ENCODE measurements around the gene G3BP1. TPM values are rescaled to one million over a fixed set of nuclear protein-coding genes. Genes with fewer than 3 reads are reported as not detected.

Gene G3BP1
- total and polyA plus RNA-seq, 9 of the 15 experiments (the other 6 are each of a cell fraction or from before 2014, with no cell fraction given) = 54.7 to 264 (median 105) TPM

DNA sequence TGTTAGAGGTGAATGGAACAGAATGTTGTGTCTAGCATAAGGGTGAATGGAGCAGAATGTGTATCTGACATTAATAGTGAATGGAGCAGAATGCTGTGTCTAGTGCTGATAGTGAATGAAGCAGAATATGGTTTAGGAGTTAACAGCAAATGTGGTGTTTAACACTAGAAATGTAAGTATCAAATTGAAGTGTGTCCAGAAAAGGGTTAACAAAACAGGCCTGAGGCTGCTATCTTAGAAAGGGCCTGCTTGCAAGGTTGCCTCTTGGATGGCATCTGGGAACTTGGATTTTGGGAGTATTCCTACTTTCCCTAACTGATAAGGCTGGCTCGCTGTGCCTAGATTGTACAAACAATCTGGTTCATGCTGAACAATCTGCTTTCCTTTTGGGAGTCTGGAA is 76.1 kb downstream of the G3BP1 start:
- no peaks in the 10 kb centered on the region for H3K79me2 ChIP-seq (ENCODE audit: control insufficient read depth, insufficient read depth, low read length)
- H3K27ac ChIP-seq (ENCODE audit: extremely low read depth, low read depth, low read length) = no peak overlapping the region
- no peaks in the 10 kb centered on the region for H3K36me3 ChIP-seq (ENCODE audit: control insufficient read depth, insufficient read depth, low read length)
- no peak for ATAC-seq
- H3K4me3 ChIP-seq = no peak overlapping the region
- in situ Hi-C loops (cut with MboI) (loop anchor here (25.0 kb wide), 1 partner anchor 289 kb away; no protein-coding TSS in a partner anchor), intact Hi-C loops (cut with micrococcal nuclease) (no loop called here)
- H4K20me1 ChIP-seq (replicated peaks; ENCODE audit: control insufficient read depth, insufficient read depth, low read length) = no peaks in the 10 kb centered on the region
- FAIRE-seq = no peak
- no peak for DNase-seq (ENCODE audit: extremely low read depth in 1 of 4, low spot score in 3 of 4)
- H3K9me1 ChIP-seq (ENCODE audit: control insufficient read depth, insufficient read depth, low read length) = no peaks in the 10 kb centered on the region
- POLR2A ChIA-PET = no interaction called here
- CTCF ChIA-PET (ENCODE audit: low intra/inter-chr PET ratio) = no interaction called here
- H3K4me1 ChIP-seq (replicated peaks in 1 of 2; ENCODE audit: control insufficient read depth in 2 of 2, insufficient read depth in 2 of 2, low read length in 2 of 2) = no peaks in the 10 kb centered on the region
- peaks cover 0 to 7% of the 10 kb centered on the region in 2 experiments; a peak in 1 of 5 replicates for H3K27me3 ChIP-seq (ENCODE audit: control insufficient read depth in 2 of 2, insufficient read depth in 2 of 2, low read length in 2 of 2)
- no TSS peak for BruUV-seq (replicated peaks)
- H3K9ac ChIP-seq (ENCODE audit: insufficient read depth in 1 of 2, low read depth in 2 of 2, low read length in 2 of 2) = no peak overlapping the region
- WGBS (ENCODE audit: insufficient coverage, low coverage, missing lambda C conversion rate) = 0% methylated on average over 1 of the region's 1 CpG
- H3K4me2 ChIP-seq (ENCODE audit: insufficient read depth, low read length) = no peak overlapping the region
- no peaks in the 10 kb centered on the region for H3K9me3 ChIP-seq (replicated peaks; ENCODE audit: control insufficient read depth, insufficient read depth, low read depth, low read length)
- H2AFZ ChIP-seq (ENCODE audit: low read depth, low read length) = no peak overlapping the region
- TF ChIP-seq PTBP1 (IDR thresholded peaks at IDR 0.05; ENCODE audit: low read depth, low read length) (no peak), ESRRA (IDR thresholded peaks at IDR 0.05; ENCODE audit: borderline replicate concordance, low read depth) (no peak), HLTF (IDR thresholded peaks at IDR 0.05) (no peak), ASH1L (IDR thresholded peaks at IDR 0.05; ENCODE audit: borderline replicate concordance, low read depth, partially characterized antibody) (no peak), CREB1 (IDR thresholded peaks at IDR 0.05) (no peak), CREB1 (CRISPR knock-in tag; IDR thresholded peaks at IDR 0.05) (no peak), XRCC3 (IDR thresholded peaks at IDR 0.05) (no peak), THRAP3 (IDR thresholded peaks at IDR 0.05; ENCODE audit: borderline replicate concordance) (no peak), ZNF589 (CRISPR knock-in tag; IDR thresholded peaks at IDR 0.05; ENCODE audit: low read depth) (no peak), DACH1 (IDR thresholded peaks at IDR 0.05; ENCODE audit: partially characterized antibody) (no peak), SRSF3 (IDR thresholded peaks at IDR 0.05; ENCODE audit: insufficient read depth, low read length) (no peak), U2AF1 (optimal IDR thresholded peaks at IDR 0.05; ENCODE audit: low read depth, low read length) (no peak), TBL1XR1 (IDR thresholded peaks at IDR 0.05; ENCODE audit: low read length in 2 of 2) (no peak), ZNF3 (CRISPR knock-in tag; IDR thresholded peaks at IDR 0.05) (no peak)
- TF ChIP-seq, protein P1, sequence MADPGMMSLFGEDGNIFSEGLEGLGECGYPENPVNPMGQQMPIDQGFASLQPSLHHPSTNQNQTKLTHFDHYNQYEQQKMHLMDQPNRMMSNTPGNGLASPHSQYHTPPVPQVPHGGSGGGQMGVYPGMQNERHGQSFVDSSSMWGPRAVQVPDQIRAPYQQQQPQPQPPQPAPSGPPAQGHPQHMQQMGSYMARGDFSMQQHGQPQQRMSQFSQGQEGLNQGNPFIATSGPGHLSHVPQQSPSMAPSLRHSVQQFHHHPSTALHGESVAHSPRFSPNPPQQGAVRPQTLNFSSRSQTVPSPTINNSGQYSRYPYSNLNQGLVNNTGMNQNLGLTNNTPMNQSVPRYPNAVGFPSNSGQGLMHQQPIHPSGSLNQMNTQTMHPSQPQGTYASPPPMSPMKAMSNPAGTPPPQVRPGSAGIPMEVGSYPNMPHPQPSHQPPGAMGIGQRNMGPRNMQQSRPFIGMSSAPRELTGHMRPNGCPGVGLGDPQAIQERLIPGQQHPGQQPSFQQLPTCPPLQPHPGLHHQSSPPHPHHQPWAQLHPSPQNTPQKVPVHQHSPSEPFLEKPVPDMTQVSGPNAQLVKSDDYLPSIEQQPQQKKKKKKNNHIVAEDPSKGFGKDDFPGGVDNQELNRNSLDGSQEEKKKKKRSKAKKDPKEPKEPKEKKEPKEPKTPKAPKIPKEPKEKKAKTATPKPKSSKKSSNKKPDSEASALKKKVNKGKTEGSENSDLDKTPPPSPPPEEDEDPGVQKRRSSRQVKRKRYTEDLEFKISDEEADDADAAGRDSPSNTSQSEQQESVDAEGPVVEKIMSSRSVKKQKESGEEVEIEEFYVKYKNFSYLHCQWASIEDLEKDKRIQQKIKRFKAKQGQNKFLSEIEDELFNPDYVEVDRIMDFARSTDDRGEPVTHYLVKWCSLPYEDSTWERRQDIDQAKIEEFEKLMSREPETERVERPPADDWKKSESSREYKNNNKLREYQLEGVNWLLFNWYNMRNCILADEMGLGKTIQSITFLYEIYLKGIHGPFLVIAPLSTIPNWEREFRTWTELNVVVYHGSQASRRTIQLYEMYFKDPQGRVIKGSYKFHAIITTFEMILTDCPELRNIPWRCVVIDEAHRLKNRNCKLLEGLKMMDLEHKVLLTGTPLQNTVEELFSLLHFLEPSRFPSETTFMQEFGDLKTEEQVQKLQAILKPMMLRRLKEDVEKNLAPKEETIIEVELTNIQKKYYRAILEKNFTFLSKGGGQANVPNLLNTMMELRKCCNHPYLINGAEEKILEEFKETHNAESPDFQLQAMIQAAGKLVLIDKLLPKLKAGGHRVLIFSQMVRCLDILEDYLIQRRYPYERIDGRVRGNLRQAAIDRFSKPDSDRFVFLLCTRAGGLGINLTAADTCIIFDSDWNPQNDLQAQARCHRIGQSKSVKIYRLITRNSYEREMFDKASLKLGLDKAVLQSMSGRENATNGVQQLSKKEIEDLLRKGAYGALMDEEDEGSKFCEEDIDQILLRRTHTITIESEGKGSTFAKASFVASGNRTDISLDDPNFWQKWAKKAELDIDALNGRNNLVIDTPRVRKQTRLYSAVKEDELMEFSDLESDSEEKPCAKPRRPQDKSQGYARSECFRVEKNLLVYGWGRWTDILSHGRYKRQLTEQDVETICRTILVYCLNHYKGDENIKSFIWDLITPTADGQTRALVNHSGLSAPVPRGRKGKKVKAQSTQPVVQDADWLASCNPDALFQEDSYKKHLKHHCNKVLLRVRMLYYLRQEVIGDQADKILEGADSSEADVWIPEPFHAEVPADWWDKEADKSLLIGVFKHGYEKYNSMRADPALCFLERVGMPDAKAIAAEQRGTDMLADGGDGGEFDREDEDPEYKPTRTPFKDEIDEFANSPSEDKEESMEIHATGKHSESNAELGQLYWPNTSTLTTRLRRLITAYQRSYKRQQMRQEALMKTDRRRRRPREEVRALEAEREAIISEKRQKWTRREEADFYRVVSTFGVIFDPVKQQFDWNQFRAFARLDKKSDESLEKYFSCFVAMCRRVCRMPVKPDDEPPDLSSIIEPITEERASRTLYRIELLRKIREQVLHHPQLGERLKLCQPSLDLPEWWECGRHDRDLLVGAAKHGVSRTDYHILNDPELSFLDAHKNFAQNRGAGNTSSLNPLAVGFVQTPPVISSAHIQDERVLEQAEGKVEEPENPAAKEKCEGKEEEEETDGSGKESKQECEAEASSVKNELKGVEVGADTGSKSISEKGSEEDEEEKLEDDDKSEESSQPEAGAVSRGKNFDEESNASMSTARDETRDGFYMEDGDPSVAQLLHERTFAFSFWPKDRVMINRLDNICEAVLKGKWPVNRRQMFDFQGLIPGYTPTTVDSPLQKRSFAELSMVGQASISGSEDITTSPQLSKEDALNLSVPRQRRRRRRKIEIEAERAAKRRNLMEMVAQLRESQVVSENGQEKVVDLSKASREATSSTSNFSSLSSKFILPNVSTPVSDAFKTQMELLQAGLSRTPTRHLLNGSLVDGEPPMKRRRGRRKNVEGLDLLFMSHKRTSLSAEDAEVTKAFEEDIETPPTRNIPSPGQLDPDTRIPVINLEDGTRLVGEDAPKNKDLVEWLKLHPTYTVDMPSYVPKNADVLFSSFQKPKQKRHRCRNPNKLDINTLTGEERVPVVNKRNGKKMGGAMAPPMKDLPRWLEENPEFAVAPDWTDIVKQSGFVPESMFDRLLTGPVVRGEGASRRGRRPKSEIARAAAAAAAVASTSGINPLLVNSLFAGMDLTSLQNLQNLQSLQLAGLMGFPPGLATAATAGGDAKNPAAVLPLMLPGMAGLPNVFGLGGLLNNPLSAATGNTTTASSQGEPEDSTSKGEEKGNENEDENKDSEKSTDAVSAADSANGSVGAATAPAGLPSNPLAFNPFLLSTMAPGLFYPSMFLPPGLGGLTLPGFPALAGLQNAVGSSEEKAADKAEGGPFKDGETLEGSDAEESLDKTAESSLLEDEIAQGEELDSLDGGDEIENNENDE (IDR thresholded peaks at IDR 0.05; ENCODE audit: low read depth, low read length) = no peak

Data from K562 (cell line).